Stimulated activated CD8-positive, alpha-beta memory T cell treated with anti-CD3 and anti-CD28 coated beads, Interleukin-15, amount 100 ng/mL, for 48 hours (primary cell): ENCODE results near the gene RAB11FIP5.
"Not testable (repeated sequence)": the region's sequence is repeated elsewhere in the genome, so short reads cannot be mapped to it uniquely, and the experiment has no call there.

Experiments used
- DNase-seq, 2 donors: peaks; one replicate each; pipeline ENCODE4 v3.0.0-alpha.2; 2020; ENCODE audit warnings: low read depth in 2 of 2

The RAB11FIP5 gene

DNA sequence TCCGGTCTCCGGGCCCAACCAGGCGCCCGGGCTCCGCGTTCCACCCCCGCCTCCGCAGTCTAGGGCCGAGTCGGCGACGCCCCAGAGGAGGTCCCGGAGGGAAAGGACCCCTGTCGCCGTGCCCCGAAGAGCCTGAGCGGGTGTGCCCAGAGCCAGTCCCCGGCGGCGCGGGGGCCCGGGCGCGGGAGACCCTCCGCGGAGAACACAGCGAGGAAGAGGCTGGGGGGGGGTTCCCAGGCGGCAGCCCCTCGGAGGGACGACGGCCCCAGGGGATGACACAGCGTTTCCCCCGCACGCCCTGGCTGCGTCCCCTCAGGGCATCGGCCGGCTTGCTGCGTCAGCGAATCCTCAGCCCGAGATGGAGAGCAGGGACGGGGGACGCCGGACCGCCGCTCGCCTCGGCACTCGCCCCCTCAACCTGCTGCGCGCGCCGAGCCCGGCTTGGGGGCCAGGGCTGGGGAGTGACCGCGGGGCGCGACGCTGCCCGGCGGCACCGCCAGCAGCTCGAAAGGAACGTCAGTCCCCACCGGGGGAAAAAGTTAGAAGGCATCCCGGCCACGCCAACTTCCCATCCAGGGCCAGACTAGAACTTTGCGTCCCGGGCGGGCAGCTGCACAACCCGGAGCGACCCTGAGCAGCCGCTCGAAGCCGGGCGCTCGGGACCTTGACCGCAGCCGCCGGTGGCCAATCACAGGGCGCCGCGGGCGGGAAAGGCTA lies 41.9 kb downstream of the RAB11FIP5 start:
- peak; percentile 21 to 25 for DNase-seq

- DNase-seq = no peak
Observed at GRCh38 chr2:73069855-73070642, 42.7 kb downstream of the RAB11FIP5 start.

GRCh38 chr2:73069041-73069854 lies 43.5 kb downstream of the RAB11FIP5 start:
- no peak for DNase-seq

GRCh38 chr2:73068147-73068546 lies 44.6 kb downstream of the RAB11FIP5 start:
- DNase-seq = no peak

DNA sequence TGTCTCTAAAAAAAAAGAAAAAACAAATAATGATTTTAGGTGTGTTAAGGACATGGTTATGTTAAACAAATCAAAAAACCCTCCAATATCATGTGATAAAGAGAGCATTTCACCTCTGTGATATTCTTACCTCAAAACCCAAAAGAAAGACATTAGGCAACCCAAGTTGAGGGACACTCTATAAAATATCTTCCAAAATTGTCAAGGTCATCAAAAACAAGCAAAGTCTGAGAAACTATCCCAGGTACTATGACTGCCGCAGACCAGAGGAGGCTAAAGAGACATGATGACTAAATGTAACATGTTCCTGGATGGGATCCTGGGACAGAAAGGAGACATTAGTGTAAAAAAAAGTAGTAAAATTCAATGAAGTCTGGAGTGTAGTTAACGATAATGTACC lies 45.7 kb downstream of the RAB11FIP5 start:
- DNase-seq = no peak

GRCh38 chr2:73065070-73065469 lies 47.7 kb downstream of the RAB11FIP5 start:
- DNase-seq = not testable (repeated sequence)

DNA sequence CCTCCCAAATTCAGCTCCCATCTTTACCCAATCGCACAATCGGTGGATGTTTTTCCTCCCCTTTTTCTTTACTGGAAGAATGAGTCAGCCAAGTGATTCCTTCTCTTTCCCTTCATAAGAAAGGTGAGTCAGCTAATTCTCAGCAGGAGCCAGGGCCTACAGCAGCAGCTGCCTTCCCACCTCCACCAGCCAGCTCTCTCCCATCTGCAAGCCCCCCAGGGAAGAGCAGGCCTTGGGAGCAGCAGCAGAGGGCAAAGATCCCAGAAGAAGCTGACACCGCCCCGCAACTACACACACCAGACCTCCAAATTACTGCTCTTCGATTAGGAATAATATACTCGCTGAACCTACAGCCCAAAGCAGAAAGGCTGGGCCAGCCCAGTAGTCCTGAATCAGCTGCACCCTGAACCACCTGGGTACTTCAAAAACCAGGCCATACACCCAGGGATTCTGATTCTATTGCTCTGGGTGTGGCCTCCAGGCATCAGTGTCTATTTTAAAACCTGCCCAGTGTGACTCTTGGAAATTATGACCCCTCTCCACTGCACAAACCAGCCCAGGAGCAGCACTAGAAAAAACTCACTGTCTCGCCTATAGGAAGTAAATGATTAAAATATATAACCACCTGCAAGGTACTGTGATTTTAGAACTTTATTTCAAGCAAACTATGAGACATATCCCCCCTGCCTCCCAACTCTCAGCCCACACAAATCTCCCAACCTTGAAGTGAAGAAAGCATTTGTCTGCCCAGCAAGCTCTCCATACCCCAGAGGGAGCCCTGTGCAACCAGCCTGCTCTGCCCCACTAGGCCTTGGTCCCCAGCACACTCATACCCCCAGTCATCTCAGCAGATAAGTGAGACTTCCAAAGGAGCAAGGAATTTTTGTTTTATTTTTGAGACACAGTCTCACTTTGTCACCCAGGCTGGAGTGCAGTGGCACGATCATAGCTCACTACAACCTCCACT lies 48.6 kb downstream of the RAB11FIP5 start:
- no peak for DNase-seq

- no peak for DNase-seq
Observed at GRCh38 chr2:73063472-73063871, 49.3 kb downstream of the RAB11FIP5 start.

GRCh38 chr2:73059106-73059505 lies 53.6 kb downstream of the RAB11FIP5 start:
- no peak for DNase-seq

- DNase-seq = no peak
Observed at GRCh38 chr2:73054980-73055379, 57.8 kb downstream of the RAB11FIP5 start.

- no peak for DNase-seq
Observed at GRCh38 chr2:73053316-73054114, 59.2 kb downstream of the RAB11FIP5 start.

GRCh38 chr2:73050121-73050545 lies 62.6 kb downstream of the RAB11FIP5 start:
- no peak for DNase-seq

GRCh38 chr2:73043929-73044832 lies 68.6 kb downstream of the RAB11FIP5 start:
- DNase-seq = no peak

GRCh38 chr2:73043276-73043675 lies 69.5 kb downstream of the RAB11FIP5 start:
- no peak for DNase-seq

DNA sequence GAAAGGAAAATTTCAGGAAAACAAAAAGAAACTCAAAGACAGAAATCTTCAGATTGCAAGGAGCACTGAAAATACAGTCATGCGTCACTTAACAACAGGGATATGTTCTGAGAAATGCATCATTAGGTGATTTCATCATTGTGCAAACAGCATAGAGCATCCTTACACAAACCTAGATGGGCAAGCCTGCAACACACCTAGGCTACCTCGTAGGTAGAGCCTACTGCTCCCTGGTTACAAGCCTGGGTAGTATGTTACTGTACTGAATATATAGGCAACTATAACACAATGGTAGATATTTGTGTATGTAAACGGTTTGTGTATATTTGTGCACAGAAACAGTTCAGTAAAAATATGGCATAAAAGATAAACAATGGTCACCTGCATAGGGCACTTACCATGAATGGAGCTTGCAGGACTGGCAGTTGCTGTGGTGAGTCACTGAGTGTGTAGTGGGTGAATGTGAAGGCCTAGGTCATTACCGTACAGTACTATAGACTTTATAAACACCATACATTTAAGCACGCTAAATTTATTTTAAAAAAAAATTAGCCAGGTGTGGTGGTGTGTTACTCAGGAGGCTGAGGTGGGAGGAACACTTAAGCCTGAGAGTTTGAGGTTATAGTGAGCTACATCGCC lies 74.7 kb downstream of the RAB11FIP5 start:
- no peak for DNase-seq

- no peak for DNase-seq
Observed at GRCh38 chr2:73036766-73037165, 76.0 kb downstream of the RAB11FIP5 start.

DNA sequence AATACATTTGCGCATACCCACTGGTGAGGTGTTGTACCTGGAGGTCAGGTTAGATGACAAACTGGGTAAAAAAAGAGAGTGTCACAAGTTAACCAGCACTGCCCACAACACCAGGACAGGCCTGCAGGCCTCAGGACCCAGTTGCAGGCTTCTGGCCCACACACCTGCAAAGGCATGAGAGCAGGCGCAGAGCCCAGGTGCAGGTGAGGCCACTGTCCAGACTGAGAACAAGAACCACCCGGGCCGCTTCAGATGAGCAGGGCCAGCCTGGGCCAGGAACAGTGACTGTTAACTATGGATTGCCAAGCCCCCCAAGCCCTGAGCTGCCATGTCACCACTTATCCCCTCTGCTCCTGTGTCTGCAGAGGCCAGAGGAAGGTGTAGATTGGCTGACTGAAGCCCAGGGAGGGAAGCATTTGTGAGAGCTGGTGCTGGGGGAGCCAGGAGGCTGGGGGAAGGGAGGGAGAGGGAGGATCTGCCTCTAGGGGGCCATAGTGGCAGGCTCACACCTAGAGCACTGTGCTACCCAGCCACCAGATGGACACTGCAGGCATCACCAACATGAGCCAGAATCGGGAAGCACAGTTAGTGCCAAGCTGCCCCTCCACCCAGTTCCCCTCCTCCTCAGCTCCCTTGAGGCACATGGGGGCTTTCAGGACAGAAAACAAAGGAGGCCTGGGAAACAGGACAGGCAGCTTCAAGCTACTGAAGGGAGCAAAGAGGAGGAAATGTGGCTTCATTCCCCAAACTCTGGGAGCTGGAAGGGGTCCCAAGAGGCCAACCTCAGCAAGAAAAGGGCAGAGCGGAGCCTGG lies 76.6 kb downstream of the RAB11FIP5 start:
- DNase-seq = no peak
